Stimulated activated CD8-positive, alpha-beta memory T cell treated with anti-CD3 and anti-CD28 coated beads, Interleukin-7, amount 100 ng/mL, for 4 hours (primary cell): ENCODE results near the gene MEIS2.
"Not testable (repeated sequence)": the region's sequence is repeated elsewhere in the genome, so short reads cannot be mapped to it uniquely, and the experiment has no call there.

Experiments
- DNase-seq, 2 donors: peaks; one replicate each; pipeline ENCODE4 v3.0.0-alpha.2; 2020; ENCODE audit warnings: low read depth in 2 of 2

The MEIS2 gene

DNA sequence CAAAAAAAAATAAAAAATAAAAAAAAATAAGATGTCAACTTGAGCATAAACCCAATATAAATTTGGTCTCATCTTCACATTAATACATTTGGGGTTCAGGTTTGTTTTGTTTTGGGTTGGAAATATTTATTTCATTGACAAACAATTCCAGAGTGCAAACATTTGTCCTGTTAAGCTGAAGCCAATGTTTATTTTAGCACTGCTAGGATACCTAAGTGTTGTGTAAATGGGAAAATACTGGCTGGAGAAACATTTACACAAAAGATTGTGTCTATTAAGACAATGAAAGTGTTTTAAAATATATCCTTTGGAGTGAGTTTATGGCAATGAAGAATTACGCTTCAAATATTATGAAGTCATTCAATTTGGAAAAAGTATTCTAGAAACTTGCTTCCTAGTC lies 91.1 kb downstream of the MEIS2 start:
- no peak for DNase-seq

DNA sequence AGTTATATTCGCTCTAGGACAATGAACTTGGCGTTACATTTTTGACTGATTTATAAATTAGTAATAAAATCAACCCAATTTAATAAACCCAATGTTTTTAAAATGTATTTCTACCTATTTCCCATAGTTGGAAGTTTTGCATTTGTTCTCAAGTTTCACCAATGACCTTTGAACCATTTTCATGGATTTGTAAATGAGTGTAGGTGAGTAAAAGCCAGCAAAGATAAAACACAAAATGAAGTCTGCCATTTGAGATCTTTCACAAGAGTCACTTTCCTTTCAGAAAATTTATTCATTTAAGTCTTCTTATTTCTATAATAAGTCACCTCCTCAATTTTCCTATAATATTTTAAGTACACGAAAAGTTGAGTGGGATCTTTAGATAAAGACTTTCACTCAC lies 92.1 kb downstream of the MEIS2 start:
- no peak for DNase-seq

DNA sequence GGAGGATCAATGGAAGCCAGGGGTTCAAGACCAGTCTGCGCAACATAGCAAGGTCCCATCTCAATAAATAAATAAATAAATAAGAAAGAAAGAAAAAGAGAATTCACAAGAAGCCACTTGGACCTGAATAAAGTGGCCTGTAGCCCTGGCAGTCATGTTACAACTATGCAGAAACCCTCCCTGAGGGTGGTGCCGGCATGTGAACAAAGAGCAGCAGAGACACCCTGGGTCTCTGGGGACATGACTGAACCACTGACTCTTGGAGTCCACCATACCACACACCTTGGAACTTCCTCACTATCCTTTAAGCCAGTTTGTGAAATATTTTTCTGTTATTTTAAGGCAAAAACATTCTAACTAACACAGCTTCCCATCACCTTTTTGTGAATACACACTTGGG lies 93.0 kb downstream of the MEIS2 start:
- DNase-seq, result no peak

DNA sequence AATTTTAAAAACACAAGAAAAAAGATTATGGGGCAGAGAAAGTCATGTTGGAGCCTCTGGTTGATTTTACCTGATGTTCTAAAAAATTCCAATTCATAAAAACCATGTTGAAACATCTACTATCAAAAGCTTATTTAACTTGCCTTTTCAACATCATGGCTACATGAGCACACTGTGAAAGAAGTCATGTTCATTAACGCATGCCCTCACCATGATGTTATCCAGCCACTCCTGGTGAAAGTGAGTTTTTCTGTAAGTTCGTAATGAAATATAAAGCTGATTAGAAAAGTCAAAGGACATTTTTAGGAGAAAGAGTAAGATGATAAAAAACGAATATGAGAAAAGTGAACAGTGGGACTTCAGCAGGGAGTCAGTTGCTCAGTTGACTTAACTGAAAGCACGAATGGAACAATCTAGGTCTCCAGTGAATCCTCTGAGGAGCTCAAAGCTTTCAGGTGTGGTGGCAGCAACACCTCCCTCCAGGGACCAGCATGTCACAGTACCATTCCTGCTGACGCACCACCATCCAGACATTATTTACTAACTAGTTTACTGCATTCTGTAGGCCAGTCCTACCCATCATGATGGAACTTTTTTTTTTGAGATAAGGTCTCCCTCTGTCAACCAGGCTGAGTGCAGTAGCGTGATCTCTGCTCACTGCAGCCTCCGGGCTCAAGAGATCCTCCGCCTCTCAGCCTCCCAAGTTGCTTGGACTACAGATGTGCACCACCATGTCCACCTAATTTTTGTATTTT lies 95.2 kb downstream of the MEIS2 start:
- DNase-seq, result no peak

DNA sequence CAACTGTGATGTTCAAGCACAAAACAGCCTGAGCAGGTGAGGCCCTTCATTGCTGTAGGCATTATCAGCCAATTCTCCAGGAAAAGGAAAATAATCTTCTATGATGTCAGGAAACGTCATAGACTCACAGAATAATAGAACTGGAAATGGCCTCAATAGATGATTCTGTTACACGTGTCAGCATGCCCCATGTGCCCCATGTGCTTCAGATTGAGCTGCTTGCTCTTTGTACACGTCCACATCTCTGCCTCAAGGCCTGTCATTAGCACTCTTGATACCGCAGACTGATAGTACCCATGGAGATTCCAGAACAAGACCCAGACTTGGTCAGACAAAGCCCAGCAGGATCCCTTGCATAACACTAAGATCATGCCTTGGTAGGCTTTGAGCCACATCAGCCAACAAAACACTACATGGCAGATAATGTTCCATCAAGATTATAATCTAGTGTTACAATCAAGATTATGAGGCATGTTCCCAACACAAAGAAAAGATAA lies 95.9 kb downstream of the MEIS2 start:
- no peak for DNase-seq

DNA sequence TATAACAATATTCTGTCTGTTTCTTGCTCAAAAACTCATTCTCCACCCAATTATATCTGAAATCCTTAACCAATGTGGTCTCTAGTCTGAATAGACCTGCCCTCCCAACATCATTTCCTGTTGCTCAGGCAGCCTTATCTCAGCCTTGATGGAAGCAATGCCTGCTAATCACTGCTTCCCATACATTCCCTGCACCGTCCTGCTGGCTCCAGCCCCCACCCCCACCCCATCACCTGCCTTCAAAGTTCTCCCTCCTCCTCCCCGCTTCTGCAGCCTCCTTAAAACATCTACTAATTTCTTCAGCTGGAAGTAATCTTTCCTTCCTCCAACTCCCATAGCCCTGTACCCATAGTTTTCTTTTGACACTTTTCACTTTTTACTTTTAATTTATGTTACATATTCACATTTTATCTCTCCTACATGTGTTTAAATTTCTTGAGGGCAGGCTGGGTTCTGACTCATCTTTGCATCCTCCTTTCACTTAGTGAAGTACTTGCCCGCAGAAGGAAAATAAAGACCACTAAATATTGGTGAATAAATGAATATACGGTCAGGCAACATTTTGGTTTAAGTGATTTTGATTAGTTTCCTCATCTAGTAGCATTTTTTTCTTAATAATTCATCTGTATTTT lies 98.2 kb downstream of the MEIS2 start:
- no peak for DNase-seq

DNA sequence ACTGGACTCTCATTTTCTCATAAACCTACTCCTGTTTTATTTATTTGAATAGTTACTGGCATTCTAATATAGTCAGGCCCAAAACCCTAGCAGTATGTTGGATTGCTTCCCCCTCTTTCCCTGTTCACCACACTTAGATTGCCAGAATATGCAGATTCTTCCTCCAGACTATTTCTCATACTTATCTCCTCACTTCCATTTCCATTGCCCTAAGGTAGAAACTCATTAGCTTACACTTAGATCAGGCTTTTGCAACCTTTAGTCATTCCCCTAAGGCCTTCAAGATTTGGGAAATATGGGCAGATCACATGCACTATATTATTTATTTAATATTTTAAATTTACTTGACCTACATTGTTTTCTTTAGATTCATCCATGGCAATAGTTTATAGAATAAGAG lies 98.9 kb downstream of the MEIS2 start:
- DNase-seq, result no peak

DNA sequence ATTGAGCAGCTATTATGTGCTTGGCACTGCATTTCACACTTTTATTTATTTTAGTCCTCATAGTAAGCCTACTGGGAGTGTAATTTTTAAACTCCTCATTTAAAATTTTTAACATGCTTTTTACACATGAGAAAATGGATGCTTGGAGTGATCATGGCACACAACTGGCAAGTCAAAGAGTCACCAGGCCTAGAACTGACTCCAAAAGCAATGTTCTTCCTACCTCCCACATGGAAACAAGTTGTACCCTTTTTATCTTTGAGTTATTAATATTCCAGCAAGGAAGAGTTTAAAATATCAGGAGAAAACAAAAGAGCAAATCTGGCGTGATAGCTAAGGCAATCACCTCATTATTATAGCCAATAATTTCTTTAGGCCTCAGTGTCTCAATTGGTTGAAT lies 100.6 kb downstream of the MEIS2 start:
- no peak for DNase-seq

DNA sequence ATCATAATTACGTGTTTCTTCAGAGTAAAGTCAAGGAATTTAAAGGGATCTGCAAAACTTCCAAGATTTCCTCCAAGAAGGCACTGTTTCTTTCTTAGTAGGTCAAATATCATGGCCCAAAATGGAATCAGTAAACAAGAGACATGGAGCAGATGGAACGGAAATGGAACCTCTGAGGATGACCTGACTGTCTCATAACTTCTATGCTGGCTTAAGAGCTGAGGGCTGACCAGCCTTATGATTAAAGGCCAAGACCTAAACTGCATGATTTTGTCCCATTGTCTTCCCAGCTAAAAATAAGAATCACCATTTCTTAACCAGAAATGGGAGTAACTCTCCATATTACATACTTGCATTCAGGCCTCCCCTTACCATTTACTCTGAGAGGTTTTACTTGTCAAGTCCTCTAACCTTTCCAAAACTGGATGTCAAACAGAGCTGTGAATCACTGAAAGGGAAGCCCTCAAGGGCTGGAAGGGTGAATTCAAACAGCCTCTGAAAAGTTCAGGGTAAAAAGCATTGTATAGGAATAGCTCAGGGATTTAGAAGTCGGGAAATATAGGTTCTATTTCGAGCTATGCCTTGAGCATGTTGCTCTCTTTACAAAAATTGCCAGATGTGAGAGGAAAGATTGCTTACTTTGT lies 103.7 kb downstream of the MEIS2 start:
- no peak for DNase-seq

DNA sequence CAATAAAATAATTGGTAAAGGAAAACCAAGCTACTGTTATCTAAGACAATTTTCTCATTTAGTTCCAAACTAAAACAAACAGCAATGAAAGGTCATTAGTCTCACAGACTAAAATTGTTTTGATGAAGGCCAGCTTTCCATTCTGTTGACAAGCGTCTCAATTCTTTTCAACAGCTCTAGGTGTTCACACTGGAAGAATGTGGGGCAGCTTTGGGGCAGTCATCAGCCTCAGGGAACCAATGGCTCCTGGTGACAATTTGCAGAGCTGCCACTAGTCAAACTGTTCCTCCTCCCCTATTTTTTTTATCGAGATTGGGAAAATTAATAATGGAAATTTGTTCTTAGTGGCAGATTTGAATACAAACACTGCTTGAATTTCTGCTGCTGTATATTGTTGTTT lies 104.2 kb downstream of the MEIS2 start:
- DNase-seq, result no peak

DNA sequence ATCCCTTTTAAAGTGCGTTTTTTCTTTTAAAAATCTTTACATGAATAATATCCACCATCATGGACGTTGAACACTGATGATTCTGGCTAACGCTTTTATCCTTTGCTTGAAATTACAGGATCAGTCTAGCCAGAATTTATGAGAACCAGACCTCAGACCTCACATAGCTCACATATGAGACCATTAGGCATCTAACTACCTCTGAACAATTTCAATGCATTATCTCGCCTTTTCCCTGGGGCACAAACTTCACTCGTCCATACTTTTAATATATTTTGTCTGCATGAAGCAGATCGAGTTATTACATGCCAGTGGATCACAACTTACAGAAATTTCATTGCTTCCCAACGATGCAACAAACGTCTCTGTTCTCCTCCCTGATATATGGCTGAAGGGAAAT lies 105.6 kb downstream of the MEIS2 start:
- DNase-seq, result no peak

DNA sequence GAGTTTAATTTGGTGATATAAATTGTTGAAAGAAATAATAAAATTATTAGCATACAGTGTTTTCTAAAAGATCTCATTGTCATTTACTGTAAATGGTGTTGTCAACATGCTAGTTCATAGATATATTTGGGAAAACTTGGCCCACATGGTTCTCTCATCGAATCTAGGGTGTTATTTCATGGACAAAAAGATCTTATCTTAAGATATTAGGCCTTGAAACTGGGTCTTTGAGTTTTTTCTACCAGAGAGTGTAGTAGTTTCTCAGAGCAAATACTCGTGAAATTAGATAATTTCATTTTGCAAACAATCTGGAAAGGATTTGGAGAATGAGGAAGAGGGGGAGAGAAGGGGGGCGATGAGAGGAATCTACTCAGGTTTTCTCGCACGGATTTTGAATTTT lies 107.9 kb downstream of the MEIS2 start:
- no peak for DNase-seq

DNA sequence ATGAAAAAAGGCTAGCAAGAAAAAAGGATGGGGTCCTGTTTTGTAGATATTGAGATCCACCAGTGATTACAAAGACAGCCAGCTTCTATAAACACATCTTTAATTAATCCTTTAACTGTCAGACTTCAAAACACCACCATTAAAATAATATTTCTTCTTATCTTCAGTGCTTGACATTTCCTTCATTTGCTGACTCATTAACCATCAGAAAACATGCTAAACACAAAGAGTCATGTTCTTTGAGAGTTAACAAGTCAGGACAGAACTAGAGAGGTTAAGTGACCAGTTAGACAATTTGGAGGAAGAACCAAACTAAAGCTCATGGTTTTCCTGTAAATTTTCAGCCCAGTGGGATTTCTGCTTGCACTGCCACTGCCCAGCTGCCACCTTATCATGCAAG lies 111.4 kb downstream of the MEIS2 start:
- no peak for DNase-seq

DNA sequence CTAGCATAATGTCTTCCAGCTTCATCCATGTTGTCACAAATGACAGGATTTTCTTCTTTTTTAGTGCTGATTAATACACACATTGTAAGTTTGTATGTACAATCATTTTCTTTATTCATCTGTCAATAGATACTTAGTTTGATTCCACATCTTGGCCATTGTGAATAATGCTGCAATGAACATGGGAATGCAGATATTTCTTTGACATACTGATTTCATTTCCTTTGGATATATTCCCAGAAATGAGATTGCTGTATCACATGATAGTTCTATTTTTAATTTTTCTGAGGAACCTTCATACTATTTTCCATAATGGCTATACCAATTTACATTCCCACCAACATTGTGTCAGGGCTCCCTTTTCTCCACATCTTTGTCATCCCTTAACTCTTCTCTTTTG lies 117.9 kb downstream of the MEIS2 start:
- no peak for DNase-seq

DNA sequence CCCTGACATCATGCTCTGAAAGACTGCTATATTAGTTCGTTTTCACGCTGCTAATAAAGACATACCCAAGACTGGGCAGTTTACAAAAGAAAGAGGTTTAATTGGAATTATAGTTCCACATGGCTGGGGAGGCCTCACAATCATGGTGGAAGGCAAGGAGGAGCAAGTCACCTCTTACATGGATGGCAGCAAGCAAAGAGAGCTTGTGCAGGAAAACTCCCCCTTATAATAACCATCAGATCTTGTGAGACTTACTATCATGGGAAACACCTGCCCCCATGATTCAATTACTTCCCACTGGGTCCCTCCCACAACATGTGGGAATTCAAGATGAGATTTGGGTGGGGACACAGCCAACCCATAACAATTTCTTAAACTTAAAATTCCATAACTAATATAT lies 120.1 kb downstream of the MEIS2 start:
- not testable (repeated sequence) for DNase-seq

DNA sequence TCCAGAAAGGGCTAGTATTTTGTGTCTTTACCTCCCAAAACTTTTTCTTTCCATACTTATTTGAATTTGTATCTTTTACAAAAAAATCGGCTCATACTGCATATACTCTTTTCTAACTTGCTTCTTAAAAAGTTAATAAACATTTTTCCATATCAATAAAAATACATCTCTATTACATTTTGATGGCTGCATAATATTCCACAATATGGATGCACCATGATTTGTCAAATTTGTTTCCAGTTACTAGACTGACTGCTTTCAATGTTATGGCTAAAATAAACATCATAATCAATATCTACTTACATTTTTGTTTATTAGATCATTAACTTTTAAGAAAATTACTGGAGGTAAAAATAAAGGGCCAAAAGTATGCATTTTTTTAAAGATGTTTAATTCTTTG lies 121.7 kb downstream of the MEIS2 start:
- no peak for DNase-seq

DNA sequence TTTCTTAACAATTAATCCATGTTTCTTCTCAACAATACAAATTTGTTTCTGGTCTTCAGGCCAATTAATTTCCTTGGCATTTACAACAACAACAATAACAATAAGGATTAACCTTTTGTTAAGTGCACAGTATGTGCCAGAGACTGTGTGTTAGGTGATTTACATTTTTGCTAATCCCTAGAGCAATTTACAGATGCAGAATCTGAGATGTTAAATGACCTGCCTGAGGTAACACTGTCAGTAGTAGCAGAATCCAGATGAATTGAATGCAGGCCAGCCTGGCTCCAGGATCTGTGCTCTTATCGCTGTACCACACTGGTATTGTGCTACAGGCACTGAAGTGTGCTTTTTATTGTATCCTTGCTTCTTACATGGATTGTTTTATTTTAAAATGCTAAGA lies 122.2 kb downstream of the MEIS2 start:
- DNase-seq, result no peak

DNA sequence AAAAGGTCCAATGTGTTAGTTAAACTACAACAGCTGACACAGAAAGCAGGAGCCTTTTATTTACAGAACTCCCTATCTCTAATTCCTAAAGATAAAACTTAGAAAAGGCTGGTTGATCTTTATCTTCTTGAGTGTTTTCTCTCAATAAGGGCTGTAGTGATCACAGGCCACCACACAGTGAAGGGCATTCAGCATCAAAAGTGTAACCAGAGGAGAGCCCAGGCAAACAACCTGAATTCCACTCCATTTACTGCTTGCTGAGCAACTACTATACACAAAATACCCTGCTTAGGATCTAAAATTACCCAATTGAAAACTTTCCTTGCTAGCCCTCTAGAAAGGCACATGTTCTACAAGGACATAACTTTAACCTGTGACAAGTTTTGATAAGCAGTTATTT lies 122.7 kb downstream of the MEIS2 start:
- no peak for DNase-seq

DNA sequence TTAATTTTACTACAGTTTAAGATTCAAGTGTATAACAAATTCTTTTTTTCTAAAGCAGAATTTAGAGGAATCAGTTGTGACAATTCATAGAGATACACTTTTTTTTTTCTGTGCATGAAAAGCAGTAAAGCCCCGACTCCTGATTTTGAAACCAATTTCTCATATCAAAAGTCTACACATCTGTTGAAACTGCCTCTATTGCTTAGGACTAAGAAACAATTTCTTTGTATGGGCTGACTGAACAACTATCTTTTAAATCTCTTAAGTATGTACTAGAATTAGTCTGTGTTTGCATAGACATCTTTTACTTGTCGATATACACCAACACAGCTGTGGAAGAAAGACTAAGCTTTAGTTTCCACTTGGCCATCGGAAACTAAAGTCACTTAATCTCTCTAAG lies 127.6 kb downstream of the MEIS2 start:
- DNase-seq, result no peak

DNA sequence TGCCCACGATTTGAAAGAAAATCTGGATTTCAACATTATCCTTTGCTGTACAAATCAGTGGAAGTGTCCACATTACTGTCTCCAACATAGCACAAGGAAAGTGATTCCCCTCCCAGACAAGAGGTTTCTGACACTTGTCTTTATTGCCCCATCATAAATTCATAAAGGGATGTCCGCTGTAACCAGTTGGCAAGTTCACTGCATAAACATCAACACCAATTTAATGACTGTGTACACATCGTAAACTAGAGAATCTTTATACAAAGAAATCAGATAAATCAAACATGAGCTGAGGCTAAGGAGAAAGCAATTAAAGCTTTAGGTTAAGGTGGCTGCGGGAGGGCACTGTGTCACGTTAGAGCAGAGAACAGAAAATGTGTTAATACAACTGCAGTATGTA lies 129.8 kb downstream of the MEIS2 start:
- no peak for DNase-seq

DNA sequence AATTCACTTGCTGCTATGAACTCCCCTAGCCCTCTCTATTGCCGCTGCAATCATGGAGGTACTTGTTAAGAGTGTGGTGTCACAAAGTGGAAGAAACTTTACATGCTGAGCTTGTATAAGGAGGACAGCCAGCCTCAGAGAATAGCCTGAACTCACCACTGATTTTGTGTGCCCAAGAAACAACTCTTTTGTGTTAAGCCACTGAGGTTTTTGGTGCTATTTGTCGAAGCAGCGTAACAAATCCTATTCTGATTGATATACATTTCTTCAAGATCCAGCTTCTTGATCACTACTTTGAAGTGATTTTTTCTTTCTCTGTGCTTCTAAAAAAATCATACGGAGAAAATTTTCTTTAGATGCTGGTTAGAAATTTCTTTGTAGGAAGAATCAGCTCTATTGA lies 132.4 kb downstream of the MEIS2 start:
- no peak for DNase-seq

DNA sequence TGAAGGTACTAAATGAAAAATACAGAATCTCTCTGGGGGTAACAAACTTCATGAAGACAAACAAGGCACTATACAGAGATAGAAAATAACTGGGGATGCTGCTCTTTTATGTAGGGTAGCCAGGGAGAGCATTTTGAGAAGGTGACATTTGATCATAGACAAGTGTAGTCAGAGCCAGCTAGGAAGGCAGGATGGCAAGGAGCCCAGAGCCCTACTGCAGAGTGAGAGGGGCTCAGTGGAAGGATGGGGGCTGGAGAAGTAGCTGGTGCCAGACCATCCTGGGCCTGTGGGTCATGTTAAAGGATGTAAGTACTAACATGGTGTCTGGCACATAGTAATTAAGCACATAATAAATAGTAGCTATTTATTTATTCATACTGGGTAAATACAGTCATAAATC lies 133.6 kb downstream of the MEIS2 start:
- DNase-seq, result no peak
